Measurements from ENCODE around the gene DNAH14.

Gene DNAH14

DNA sequence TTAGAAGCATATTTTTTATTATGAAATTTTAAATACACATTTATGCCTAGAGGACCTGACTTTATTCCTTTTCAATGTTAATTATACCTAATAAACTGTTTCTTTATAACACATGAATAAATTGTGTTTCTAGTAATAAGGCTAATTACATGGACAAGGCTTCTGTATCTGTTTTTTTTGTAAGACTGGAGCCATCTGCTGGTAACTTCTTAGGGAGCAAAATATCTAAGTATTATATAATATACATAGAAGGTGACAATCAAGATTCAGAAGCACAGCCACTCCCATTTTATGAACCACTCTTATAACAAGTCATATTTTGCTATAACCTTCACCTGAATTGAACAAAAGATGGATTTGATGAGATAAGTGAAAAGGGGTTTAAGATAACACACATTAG, 414.1 kb downstream of the DNAH14 start:
- no peak for DNase-seq (ENCODE audit: low spot score)
- TF ChIP-seq, protein P1, sequence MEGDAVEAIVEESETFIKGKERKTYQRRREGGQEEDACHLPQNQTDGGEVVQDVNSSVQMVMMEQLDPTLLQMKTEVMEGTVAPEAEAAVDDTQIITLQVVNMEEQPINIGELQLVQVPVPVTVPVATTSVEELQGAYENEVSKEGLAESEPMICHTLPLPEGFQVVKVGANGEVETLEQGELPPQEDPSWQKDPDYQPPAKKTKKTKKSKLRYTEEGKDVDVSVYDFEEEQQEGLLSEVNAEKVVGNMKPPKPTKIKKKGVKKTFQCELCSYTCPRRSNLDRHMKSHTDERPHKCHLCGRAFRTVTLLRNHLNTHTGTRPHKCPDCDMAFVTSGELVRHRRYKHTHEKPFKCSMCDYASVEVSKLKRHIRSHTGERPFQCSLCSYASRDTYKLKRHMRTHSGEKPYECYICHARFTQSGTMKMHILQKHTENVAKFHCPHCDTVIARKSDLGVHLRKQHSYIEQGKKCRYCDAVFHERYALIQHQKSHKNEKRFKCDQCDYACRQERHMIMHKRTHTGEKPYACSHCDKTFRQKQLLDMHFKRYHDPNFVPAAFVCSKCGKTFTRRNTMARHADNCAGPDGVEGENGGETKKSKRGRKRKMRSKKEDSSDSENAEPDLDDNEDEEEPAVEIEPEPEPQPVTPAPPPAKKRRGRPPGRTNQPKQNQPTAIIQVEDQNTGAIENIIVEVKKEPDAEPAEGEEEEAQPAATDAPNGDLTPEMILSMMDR (IDR thresholded peaks at IDR 0.05; ENCODE audit: extremely low read depth, missing control alignments): no peak

DNA sequence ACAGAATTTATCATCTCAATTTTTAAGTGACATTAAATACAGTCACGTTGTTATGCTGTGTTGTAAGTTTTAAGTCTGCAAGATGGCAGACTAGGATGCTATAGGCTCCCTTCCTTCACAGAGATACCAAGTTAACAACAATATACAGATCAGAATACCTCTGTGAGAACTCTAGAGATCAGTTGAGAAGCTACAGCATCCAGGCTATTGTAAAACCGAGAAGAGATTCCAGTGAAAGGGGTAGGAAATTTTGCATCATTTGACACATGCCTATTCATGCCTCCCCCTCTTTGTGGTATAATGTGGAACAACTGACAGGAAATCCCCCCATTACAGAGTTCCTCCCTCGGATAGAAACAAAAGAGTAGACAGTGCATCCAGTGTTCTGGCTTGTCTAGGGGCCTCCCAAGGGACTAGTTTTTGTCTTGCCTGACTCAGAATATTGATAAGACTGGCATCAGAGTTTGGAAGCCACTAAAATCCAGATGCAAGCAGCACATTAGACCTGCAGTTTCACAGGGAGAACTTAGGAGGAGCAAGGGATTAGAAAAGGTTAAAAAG, 417.7 kb downstream of the DNAH14 start:
- no peak for DNase-seq (ENCODE audit: low spot score)
- TF ChIP-seq, protein P1 (IDR thresholded peaks at IDR 0.05; ENCODE audit: extremely low read depth, missing control alignments): no peak

DNA sequence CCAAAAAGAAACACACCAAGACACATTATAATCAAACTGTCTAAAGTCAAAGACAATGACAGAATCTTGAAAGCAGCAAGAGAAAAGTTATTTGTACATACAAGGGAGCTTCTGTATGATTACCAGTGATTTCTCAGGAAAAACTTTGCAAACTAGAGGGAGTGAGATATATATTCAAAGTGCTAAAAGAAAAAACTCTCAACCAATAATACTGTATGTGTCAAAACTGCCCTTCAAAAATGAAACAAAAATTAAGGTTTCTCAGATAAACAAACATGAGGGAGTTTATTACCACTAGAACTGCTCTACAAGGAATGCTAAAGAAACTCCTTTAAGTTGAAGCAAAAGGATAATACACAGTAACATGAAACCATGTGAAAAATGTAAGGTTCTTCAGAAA, 418.9 kb downstream of the DNAH14 start:
- no peak for DNase-seq (ENCODE audit: low spot score)
- TF ChIP-seq, protein P1 (IDR thresholded peaks at IDR 0.05; ENCODE audit: extremely low read depth, missing control alignments): no peak

DNA sequence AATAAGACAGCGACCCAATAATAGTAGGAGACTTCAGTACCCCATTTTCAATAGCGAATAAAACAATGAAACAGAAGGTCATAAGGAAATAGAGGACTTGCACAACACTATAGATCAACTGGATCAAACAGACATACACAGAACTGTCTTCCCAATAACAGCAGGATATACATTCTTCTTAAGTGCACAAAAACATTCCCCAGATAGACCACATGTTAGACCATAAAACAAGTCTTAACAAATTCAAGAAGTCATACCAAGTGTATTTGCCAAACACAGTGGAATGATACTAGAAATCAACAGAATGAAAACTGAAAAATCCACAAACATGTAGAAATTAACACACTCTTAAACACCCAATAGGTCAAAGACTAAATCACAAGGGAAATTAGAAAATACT, 420.4 kb downstream of the DNAH14 start:
- TF ChIP-seq, protein P1 (IDR thresholded peaks at IDR 0.05; ENCODE audit: extremely low read depth, missing control alignments): no peak
- no peak for DNase-seq (ENCODE audit: low spot score)

DNA sequence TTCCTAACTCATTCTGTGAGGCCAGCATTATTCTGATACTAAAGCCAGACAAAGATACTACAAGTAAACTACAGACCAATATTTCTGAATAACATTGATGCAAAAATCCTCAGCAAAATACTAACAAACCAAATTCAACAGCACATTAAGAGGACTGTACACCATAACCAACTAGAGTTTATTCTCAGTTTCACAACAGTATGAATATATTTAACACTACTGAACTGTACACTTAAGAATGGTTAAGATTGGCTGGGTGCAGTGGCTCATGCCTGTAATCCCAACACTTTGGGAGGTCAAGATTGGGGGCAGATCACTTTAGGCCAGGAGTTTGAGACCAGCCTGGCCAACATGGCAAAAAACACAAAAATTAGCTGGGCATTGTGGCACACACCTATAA, 421.4 kb downstream of the DNAH14 start:
- TF ChIP-seq, protein P1 (IDR thresholded peaks at IDR 0.05; ENCODE audit: extremely low read depth, missing control alignments): no peak
- no peak for DNase-seq (ENCODE audit: low spot score)

DNA sequence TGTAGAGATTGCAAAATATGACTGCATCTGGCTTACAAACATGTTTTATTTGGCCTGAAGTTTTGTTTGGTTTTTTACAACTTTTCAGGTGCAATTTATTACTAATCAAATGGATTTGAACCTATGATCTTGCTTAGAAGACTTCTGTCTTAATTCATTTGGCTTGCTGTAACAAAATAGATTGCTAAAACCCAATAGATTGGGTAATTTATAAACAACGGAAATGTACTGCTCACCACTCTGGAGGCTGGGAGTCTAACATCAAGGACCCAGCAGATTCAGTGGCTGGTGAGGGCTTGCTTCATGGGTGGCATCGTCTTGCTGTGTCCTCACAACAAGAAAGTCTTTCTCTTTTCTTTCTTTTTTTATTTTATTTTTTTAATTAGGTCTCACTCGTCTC, 425.4 kb downstream of the DNAH14 start:
- no peak for DNase-seq (ENCODE audit: low spot score)
- TF ChIP-seq, protein P1 (IDR thresholded peaks at IDR 0.05; ENCODE audit: extremely low read depth, missing control alignments): no peak

DNA sequence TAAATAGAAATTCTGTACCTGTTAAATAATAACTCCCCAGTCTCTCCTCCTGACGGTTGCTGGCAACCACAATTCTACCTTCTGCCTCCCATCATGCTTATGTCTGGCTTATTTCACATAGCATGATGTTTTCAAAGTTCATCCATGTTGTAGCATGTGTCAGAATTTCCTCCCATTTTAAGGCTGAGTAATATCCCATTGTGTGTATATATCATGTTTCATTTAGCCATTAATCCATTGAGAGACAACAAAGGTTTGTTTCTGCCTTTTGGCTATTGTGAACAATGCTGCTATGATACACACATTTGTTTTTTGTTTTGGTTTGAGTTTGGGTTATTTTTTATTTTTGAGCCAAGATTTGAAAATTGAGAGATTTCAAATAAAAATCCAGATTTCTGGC, 426.4 kb downstream of the DNAH14 start:
- TF ChIP-seq, protein P1 (IDR thresholded peaks at IDR 0.05; ENCODE audit: extremely low read depth, missing control alignments): no peak
- no peak for DNase-seq (ENCODE audit: low spot score)

All from GM20000 (cell line).